Parietal lobe (tissue), 2 donors: ENCODE data around the gene MORC2. TPM values are rescaled to one million over a fixed set of nuclear protein-coding genes. Genes with fewer than 3 reads are reported as not detected.

Experiments used
- small RNA-seq: library from RNA; depleted of rRNA; stranded (forward); fragments of <200 nt; gene quantifications from one replicate; pipeline ENCODE3, GENCODE V24; 2014; ENCODE audit warnings: low replicate concordance
- total RNA-seq: library from RNA; depleted of rRNA; stranded (reverse); fragments of >200 nt; gene quantifications from one replicate; pipeline ENCODE4 v1.2.3, GENCODE V29; 2014

MORC2 gene
- total RNA-seq = 35.4 TPM

GRCh38 chr22:30968015-30968923, at the start of gene MORC2:
Gene MORC2 (minus strand): TSS chr22:30968774. CDS start chr22:30967889, 885 bp downstream.

GRCh38 chr22:30968924-30969531, 454 bp upstream of the MORC2 start, which contains the start of gene TUG1:
Gene TUG1 (plus strand): TSS chr22:30969265.

Small RNAs within 50 kb of the gene (small RNA-seq; reads per million reads assigned to genes)
- gene RF01892 = not detected

Other genes with a start within 250 kb of the MORC2 start
- 129 TPM for gene TUG1, start 491 bp upstream of the MORC2 start, total RNA-seq
- 14.1 TPM for gene SMTN, start 112.5 kb upstream of the MORC2 start, total RNA-seq
- 10.6 TPM for gene SELENOM, start 138.8 kb upstream of the MORC2 start, total RNA-seq
- gene INPP5J, start 154.2 kb upstream of the MORC2 start, total RNA-seq = 3.1 TPM
- not detected for gene PLA2G3, start 171.7 kb upstream of the MORC2 start, total RNA-seq
- 31.6 TPM for gene RNF185, start 191.4 kb upstream of the MORC2 start, total RNA-seq
- 29.1 TPM for gene LIMK2, start 243.5 kb upstream of the MORC2 start, total RNA-seq